ENCODE results near the gene CERS6.

The CERS6 gene

GRCh38 chr2:168600949-168601348 is 144.9 kb downstream of the CERS6 start:
- DNase-seq (ENCODE audit: low read depth in 2 of 2): no peak

- no peak for DNase-seq (ENCODE audit: low read depth in 2 of 2)
Measured at GRCh38 chr2:168601741-168602140, 145.7 kb downstream of the CERS6 start.

GRCh38 chr2:168602379-168602778 is 146.3 kb downstream of the CERS6 start:
- DNase-seq (ENCODE audit: low read depth in 2 of 2): no peak

GRCh38 chr2:168602846-168603401 is 146.9 kb downstream of the CERS6 start:
- no peak for DNase-seq (ENCODE audit: low read depth in 2 of 2)

- DNase-seq (ENCODE audit: low read depth in 2 of 2): peak; percentile 21 to 24
Measured at GRCh38 chr2:168603439-168603961, 147.4 kb downstream of the CERS6 start.

- DNase-seq (ENCODE audit: low read depth in 2 of 2): no peak
Measured at GRCh38 chr2:168604252-168604651, 148.2 kb downstream of the CERS6 start.

GRCh38 chr2:168607992-168608391 is 151.9 kb downstream of the CERS6 start:
- peak; percentile 20 to 39 for DNase-seq (ENCODE audit: low read depth in 2 of 2)

GRCh38 chr2:168608796-168609195 is 152.7 kb downstream of the CERS6 start:
- DNase-seq (ENCODE audit: low read depth in 2 of 2): no peak

- DNase-seq (ENCODE audit: low read depth in 2 of 2): no peak
Measured at GRCh38 chr2:168611091-168611490, 155.0 kb downstream of the CERS6 start.

- no peak for DNase-seq (ENCODE audit: low read depth in 2 of 2)
Measured at GRCh38 chr2:168611896-168612650, 156.0 kb downstream of the CERS6 start.

GRCh38 chr2:168612719-168613118 is 156.6 kb downstream of the CERS6 start:
- no peak for DNase-seq (ENCODE audit: low read depth in 2 of 2)

- no peak for DNase-seq (ENCODE audit: low read depth in 2 of 2)
Measured at GRCh38 chr2:168613551-168613950, 157.5 kb downstream of the CERS6 start.

- DNase-seq (ENCODE audit: low read depth in 2 of 2): no peak
Measured at GRCh38 chr2:168614172-168615018, 158.3 kb downstream of the CERS6 start.

GRCh38 chr2:168620554-168620953 is 164.5 kb downstream of the CERS6 start:
- no peak for DNase-seq (ENCODE audit: low read depth in 2 of 2)

- DNase-seq (ENCODE audit: low read depth in 2 of 2): no peak
Measured at GRCh38 chr2:168622559-168622958, 166.5 kb downstream of the CERS6 start.

- no peak for DNase-seq (ENCODE audit: low read depth in 2 of 2)
Measured at GRCh38 chr2:168624028-168624427, 168.0 kb downstream of the CERS6 start.

GRCh38 chr2:168626096-168626495 is 170.0 kb downstream of the CERS6 start:
- no peak for DNase-seq (ENCODE audit: low read depth in 2 of 2)

GRCh38 chr2:168626647-168627046 is 170.6 kb downstream of the CERS6 start:
- DNase-seq (ENCODE audit: low read depth in 2 of 2): no peak

GRCh38 chr2:168632709-168633121 is 176.6 kb downstream of the CERS6 start:
- no peak for DNase-seq (ENCODE audit: low read depth in 2 of 2)

- DNase-seq (ENCODE audit: low read depth in 2 of 2): no peak
Measured at GRCh38 chr2:168633200-168633599, 177.1 kb downstream of the CERS6 start.

GRCh38 chr2:168633895-168634294 is 177.8 kb downstream of the CERS6 start:
- no peak for DNase-seq (ENCODE audit: low read depth in 2 of 2)

- peak; percentile 75 to 79 for DNase-seq (ENCODE audit: low read depth in 2 of 2)
Measured at GRCh38 chr2:168635065-168635577, 179.0 kb downstream of the CERS6 start.
